ENCODE data around the gene PSMC1. TPM values are rescaled to one million over a fixed set of nuclear protein-coding genes. Genes with fewer than 3 reads are reported as not detected.
A peak's percentile ranks its signal among the peaks of the same experiment; 100 is the strongest.
"Not testable (repeated sequence)": the region's sequence is repeated elsewhere in the genome, so short reads cannot be mapped to it uniquely, and the experiment has no call there.

The PSMC1 gene
- polyA plus RNA-seq (ENCODE audit: low read depth in 6 of 6): 10 to 100 TPM; 70.3 to 95.6 (median 88.1) TPM

- peaks cover 0 to 12% (median 0%) of the 10 kb centered on the region in 3 donors for H3K27me3 Mint-ChIP-seq
These were observed at the start of gene PSMC1 for GRCh38 chr14:90256354-90257131. Gene PSMC1 (plus strand): TSS chr14:90256553. CDS start chr14:90256598, 45 bp downstream.

GRCh38 chr14:90213099-90213748 lies 43.1 kb upstream of the PSMC1 start:
- H3K27me3 Mint-ChIP-seq: peaks cover 15 to 26% (median 19%) of the 10 kb centered on the region in 3 donors
- no peak overlapping the region for H3K27ac Mint-ChIP-seq
- ATAC-seq (ENCODE audit: low read depth in 2 of 2) (no peak), DNase-seq (no peak)
- H3K4me3 Mint-ChIP-seq: no peak overlapping the region
- H3K9me3 Mint-ChIP-seq: peaks cover 0 to 36% (median 18%) of the 10 kb centered on the region in 7 donors
- no peaks in the 10 kb centered on the region for H3K4me1 Mint-ChIP-seq
- peaks cover 0 to 7% of the 10 kb centered on the region in 2 donors for H3K36me3 Mint-ChIP-seq

More at GRCh38 chr14:90256354-90257131, at the start of gene PSMC1:
- Mint-ChIP-seq H3K9me3 (peaks cover 0 to 10% (median 5%) of the 10 kb centered on the region in 7 donors), H3K36me3 (peaks cover 7 to 20% of the 10 kb centered on the region in 2 donors), H3K4me1 (peaks cover 36 to 37% (median 36%) of the 10 kb centered on the region in 3 donors), H3K27ac (peak within 1 kb of the TSS; percentile 58 to 97 (median 95)), H3K4me3 (peak within 1 kb of the TSS; percentile 94 to 99 (median 98))
- ATAC-seq (ENCODE audit: low read depth in 2 of 2) (peak; percentile 96 to 97), DNase-seq (peak; percentile 78)

- H3K36me3 Mint-ChIP-seq: peaks cover 11% of the 10 kb centered on the region in 2 donors
- ATAC-seq (ENCODE audit: low read depth in 2 of 2): no peak
These were observed 27.9 kb upstream of the PSMC1 start for GRCh38 chr14:90228478-90228877.

DNA sequence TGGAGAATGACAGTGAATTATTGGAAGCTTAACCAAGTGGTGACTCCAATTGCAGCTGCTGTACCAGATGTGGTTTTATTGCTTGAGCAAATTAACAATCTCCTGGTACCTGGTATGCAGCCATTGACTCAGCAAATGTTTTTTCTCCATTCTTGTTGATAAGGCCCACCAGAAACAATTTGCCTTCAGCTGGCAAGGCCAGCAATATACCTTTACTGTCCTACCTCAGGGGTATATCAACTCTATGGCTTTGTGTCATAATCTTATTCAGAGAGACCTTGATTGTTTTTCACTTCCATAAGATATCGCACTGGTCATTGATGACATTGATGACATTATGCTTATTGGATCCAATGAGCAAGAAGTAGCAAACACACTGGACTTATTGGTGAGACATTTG lies 26.4 kb upstream of the PSMC1 start:
- not testable (repeated sequence) for ATAC-seq (ENCODE audit: low read depth in 2 of 2); H3K4me1 Mint-ChIP-seq; H3K4me3 Mint-ChIP-seq; DNase-seq; H3K27ac Mint-ChIP-seq
- peaks cover 0 to 11% of the 10 kb centered on the region in 2 donors for H3K36me3 Mint-ChIP-seq
- H3K9me3 Mint-ChIP-seq: peaks cover 4 to 23% (median 14%) of the 10 kb centered on the region in 7 donors
- peaks cover 7 to 43% (median 21%) of the 10 kb centered on the region in 3 donors for H3K27me3 Mint-ChIP-seq

More at GRCh38 chr14:90228478-90228877, 27.9 kb upstream of the PSMC1 start:
- DNase-seq: no peak
- Mint-ChIP-seq H3K27me3 (peaks cover 7 to 35% (median 14%) of the 10 kb centered on the region in 3 donors), H3K9me3 (peaks cover 4 to 31% (median 17%) of the 10 kb centered on the region in 7 donors), H3K4me1 (no peaks in the 10 kb centered on the region), H3K4me3 (no peak overlapping the region), H3K27ac (no peak overlapping the region)

DNA sequence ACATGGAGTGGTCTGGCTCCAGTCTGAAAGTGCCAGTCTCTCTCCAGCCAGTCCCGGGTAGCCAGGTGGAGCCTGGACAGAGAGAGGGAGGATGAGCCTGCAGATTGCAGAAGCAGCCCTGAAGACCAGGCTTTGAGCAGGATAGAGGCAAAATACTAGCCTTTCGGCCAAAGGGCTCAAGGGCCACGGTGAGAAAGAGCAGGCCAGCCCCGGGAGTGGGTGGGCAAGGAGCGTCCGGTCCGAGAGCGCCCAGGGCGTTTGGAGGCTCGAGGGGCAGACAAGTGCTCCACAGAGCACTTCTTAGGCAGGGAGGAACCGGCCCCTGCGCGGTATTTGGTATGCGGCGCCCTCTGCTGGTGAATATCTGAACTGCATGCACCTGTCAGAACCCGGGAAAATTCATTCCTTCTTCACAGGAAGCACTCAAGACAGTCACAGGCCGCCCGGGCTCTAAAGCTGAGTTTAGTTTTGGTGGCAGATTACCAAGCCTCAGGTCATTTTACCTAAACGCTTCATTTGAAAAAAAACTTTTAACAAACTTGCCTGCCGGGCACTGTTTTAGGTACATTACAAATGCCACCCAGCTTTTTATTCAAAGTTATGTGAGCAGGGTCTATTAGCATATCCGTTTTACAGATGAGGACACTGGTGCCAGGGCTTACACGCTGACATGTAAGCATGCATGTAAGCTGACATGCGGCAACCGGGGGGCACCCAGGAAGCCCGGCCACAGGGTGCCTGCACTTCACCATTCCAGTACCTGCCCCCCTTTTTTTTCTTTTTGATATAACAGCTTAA lies 21.0 kb upstream of the PSMC1 start:
- ATAC-seq (ENCODE audit: low read depth in 2 of 2): peak in 1 of 2 donors; percentile 30
- Mint-ChIP-seq H3K36me3 (peaks cover 21 to 37% of the 10 kb centered on the region in 2 donors), H3K27me3 (peaks cover 0 to 49% (median 37%) of the 10 kb centered on the region in 3 donors), H3K9me3 (peaks cover 31 to 59% (median 50%) of the 10 kb centered on the region in 7 donors), H3K27ac (peak overlapping the region in 1 of 6 donors; percentile 32), H3K4me1 (peaks cover 0 to 11% (median 0%) of the 10 kb centered on the region in 3 donors), H3K4me3 (no peak overlapping the region)
- DNase-seq: no peak

DNA sequence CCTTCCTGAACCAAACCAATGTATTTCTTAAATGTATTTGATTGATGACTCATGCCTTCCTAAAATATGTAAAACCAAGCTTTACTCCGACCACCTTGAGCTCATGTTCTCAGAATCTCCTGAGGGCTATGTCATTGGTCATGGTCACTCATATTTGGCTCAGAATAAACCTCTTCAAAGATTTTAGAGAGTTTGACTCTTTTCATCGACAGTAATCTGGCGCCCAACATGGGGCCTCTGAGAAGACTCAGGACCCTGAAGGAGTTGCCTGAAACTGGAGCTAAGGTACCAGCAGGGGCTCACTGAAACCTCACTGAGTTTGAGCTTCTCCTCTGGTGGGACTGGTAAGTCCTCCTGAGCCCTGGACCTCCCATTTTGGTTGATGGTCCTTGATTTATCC lies 17.2 kb upstream of the PSMC1 start:
- DNase-seq: no peak
- H3K4me3 Mint-ChIP-seq: no peak overlapping the region
- no peak for ATAC-seq (ENCODE audit: low read depth in 2 of 2)
- H3K27ac Mint-ChIP-seq: no peak overlapping the region
- peaks cover 33 to 47% of the 10 kb centered on the region in 2 donors for H3K36me3 Mint-ChIP-seq
- peaks cover 5 to 49% (median 20%) of the 10 kb centered on the region in 3 donors for H3K27me3 Mint-ChIP-seq
- H3K9me3 Mint-ChIP-seq: peaks cover 32 to 84% (median 77%) of the 10 kb centered on the region in 7 donors
- peaks cover 0 to 11% (median 0%) of the 10 kb centered on the region in 3 donors for H3K4me1 Mint-ChIP-seq

DNA sequence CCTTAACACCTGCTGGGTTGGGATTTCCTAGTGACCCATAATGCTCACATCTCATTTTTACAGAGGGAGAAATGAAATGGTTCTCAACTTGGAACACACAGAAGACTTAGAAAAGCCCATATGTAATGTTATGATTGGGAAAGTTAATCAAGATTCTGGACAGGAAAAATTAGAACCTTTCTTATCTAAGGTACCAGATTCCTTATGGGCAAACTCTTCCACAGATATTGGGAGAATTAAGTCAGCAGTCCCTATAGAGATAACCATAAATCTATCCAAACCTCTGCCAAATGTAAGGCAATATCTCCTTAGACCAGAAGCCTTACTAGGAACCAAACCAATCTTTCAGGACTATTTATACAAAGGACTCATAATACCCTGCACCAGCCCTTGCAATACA lies 13.9 kb upstream of the PSMC1 start:
- H3K27ac Mint-ChIP-seq: no peak overlapping the region
- ATAC-seq (ENCODE audit: low read depth in 2 of 2): no peak
- DNase-seq: no peak
- H3K4me3 Mint-ChIP-seq: no peak overlapping the region
- H3K36me3 Mint-ChIP-seq: peaks cover 23 to 29% of the 10 kb centered on the region in 2 donors
- peaks cover 9 to 32% (median 14%) of the 10 kb centered on the region in 3 donors for H3K27me3 Mint-ChIP-seq
- no peaks in the 10 kb centered on the region for H3K4me1 Mint-ChIP-seq
- H3K9me3 Mint-ChIP-seq: peaks cover 17 to 68% (median 60%) of the 10 kb centered on the region in 7 donors

GRCh38 chr14:90246936-90247335 lies 9.4 kb upstream of the PSMC1 start:
- H3K9me3 Mint-ChIP-seq: peaks cover 0 to 34% (median 26%) of the 10 kb centered on the region in 7 donors
- no peak for DNase-seq
- no peak overlapping the region for H3K4me3 Mint-ChIP-seq
- peaks cover 30 to 43% (median 30%) of the 10 kb centered on the region in 3 donors for H3K27me3 Mint-ChIP-seq
- H3K36me3 Mint-ChIP-seq: peaks cover 8 to 10% of the 10 kb centered on the region in 2 donors
- no peak overlapping the region for H3K27ac Mint-ChIP-seq
- ATAC-seq (ENCODE audit: low read depth in 2 of 2): no peak
- no peaks in the 10 kb centered on the region for H3K4me1 Mint-ChIP-seq

GRCh38 chr14:90247441-90247840 lies 8.9 kb upstream of the PSMC1 start:
- not testable (repeated sequence) for DNase-seq; ATAC-seq (ENCODE audit: low read depth in 2 of 2); H3K4me3 Mint-ChIP-seq; H3K4me1 Mint-ChIP-seq; H3K27ac Mint-ChIP-seq
- peaks cover 0 to 29% (median 22%) of the 10 kb centered on the region in 7 donors for H3K9me3 Mint-ChIP-seq
- peaks cover 8 to 10% of the 10 kb centered on the region in 2 donors for H3K36me3 Mint-ChIP-seq
- peaks cover 30 to 43% (median 30%) of the 10 kb centered on the region in 3 donors for H3K27me3 Mint-ChIP-seq

DNA sequence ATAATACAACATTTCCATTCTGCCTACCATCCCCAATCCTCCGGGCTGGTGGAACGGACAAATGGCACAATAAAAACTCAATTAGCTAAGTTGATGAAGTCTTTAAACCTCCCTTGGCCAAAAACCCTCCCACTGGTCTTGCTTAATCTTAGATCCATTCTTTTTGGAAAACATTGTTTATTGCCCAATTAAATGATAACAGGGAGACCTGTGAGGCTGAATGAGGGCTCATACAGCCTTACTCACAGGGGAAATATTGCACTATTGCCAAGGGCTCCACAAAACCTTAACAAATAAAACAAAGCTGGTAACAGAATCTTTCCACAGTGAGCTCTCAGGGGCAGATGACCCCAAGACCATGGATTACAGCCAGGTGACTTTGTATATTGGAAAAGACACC lies 7.8 kb upstream of the PSMC1 start:
- peaks cover 7 to 10% of the 10 kb centered on the region in 2 donors for H3K36me3 Mint-ChIP-seq
- H3K9me3 Mint-ChIP-seq: peaks cover 0 to 23% (median 17%) of the 10 kb centered on the region in 7 donors
- H3K27ac Mint-ChIP-seq: no peak overlapping the region
- H3K27me3 Mint-ChIP-seq: peaks cover 30 to 40% (median 37%) of the 10 kb centered on the region in 3 donors
- ATAC-seq (ENCODE audit: low read depth in 2 of 2) (no peak), DNase-seq (no peak)
- no peak overlapping the region for H3K4me3 Mint-ChIP-seq
- H3K4me1 Mint-ChIP-seq: no peaks in the 10 kb centered on the region

- peaks cover 2 to 14% (median 5%) of the 10 kb centered on the region in 7 donors for H3K9me3 Mint-ChIP-seq
- ATAC-seq (ENCODE audit: low read depth in 2 of 2): no peak
These were observed 2.5 kb upstream of the PSMC1 start for GRCh38 chr14:90253826-90254225.

GRCh38 chr14:90255871-90256270 lies 482 bp upstream of the PSMC1 start:
- ATAC-seq (ENCODE audit: low read depth in 2 of 2): no peak
- peaks cover 0 to 12% (median 0%) of the 10 kb centered on the region in 3 donors for H3K27me3 Mint-ChIP-seq
- H3K4me3 Mint-ChIP-seq: peak overlapping the region; percentile 69 to 99 (median 98)
- peak overlapping the region in 3 of 6 donors; percentile 49 to 94 (median 60) for H3K27ac Mint-ChIP-seq
- H3K36me3 Mint-ChIP-seq: peaks cover 2 to 13% of the 10 kb centered on the region in 2 donors
- peaks cover 0 to 6% (median 5%) of the 10 kb centered on the region in 7 donors for H3K9me3 Mint-ChIP-seq
- H3K4me1 Mint-ChIP-seq: peaks cover 34 to 36% (median 36%) of the 10 kb centered on the region in 3 donors
- no peak for DNase-seq

More at GRCh38 chr14:90253826-90254225, 2.5 kb upstream of the PSMC1 start:
- no peak for DNase-seq
- Mint-ChIP-seq H3K4me3 (peak overlapping the region in 2 of 8 donors; percentile 49 to 58), H3K27ac (no peak overlapping the region), H3K36me3 (peaks cover 0 to 11% of the 10 kb centered on the region in 2 donors), H3K4me1 (peaks cover 33 to 35% (median 33%) of the 10 kb centered on the region in 3 donors), H3K27me3 (peaks cover 11 to 21% (median 12%) of the 10 kb centered on the region in 3 donors)

Data from naive B cell (primary cell).